Ishikawa (cell line): Measurements from ENCODE around the gene IGFBP6.

ENCODE experiments used
- CREB1 ChIP-seq: IDR thresholded peaks from 2 replicates; pipeline ENCODE4 v1.6.1; 2012; ENCODE audit warnings: low read depth
- EGR1 ChIP-seq: IDR thresholded peaks from 2 replicates; pipeline ENCODE4 v1.6.1; 2012
- EP300 ChIP-seq: IDR thresholded peaks from 2 replicates; pipeline ENCODE4 v1.6.1; 2012; ENCODE audit warnings: borderline replicate concordance
- FOXM1 ChIP-seq: IDR thresholded peaks from 2 replicates; pipeline ENCODE4 v1.6.1; 2012; ENCODE audit warnings: low read depth, borderline replicate concordance
- MAX ChIP-seq: IDR thresholded peaks from 2 replicates; pipeline ENCODE4 v1.6.1; 2012
- NFIC ChIP-seq: IDR thresholded peaks from 2 replicates; pipeline ENCODE4 v1.6.1; 2012
- RAD21 ChIP-seq: IDR thresholded peaks from 2 replicates; pipeline ENCODE4 v1.6.1; 2012; ENCODE audit warnings: low read depth
- REST ChIP-seq: IDR thresholded peaks from 2 replicates; pipeline ENCODE4 v1.6.1; 2012; ENCODE audit warnings: low read depth, mild to moderate bottlenecking
- TEAD4 ChIP-seq: IDR thresholded peaks from 2 replicates; pipeline ENCODE4 v1.6.1; 2012
- YY1 ChIP-seq: IDR thresholded peaks from 2 replicates; pipeline ENCODE4 v1.6.1; 2012; ENCODE audit warnings: low read depth

- TF ChIP-seq MAX = no peak
- TF ChIP-seq YY1 = no peak
- no peak for TF ChIP-seq RAD21
- no peak for TF ChIP-seq CREB1
- TF ChIP-seq REST = no peak
- TF ChIP-seq EP300 = no peak
- no peak for TF ChIP-seq TEAD4
- TF ChIP-seq FOXM1 = no peak
- no peak for TF ChIP-seq NFIC
- no peak for TF ChIP-seq EGR1
Observed at GRCh38 chr12:53059434-53060063, 37.9 kb upstream of the IGFBP6 start.
